ENCODE data around the gene SALL2.

The SALL2 gene

DNA sequence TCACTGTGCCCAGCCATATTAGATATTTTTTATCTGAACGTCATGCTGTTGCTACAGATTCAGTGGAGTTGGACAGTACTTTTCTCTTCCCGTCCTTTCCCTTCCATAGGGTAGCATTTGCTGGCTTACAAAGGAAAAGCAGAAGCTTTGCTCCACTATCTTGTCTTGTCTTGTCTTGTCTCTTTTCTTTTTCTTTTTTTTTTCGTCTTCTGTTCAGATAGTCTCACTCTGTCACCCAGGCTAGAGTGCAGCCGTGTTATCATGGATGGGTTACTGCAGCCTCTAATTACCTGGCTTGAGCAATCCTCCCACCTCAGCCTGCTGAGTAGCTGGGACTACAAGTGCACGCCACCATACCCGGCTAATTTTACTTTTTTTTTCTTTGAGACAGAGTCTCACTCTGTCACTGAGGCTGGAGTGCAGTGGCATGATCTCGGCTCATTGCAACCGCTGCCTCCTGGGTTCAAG lies 32.6 kb upstream of the SALL2 start:
- Histone ChIP-seq H3K9me3 (ENCODE audit: insufficient read depth, low read length) (no peaks in the 10 kb centered on the region), H3K36me3 (ENCODE audit: low read length) (no peaks in the 10 kb centered on the region), H3K27ac (ENCODE audit: low read depth, low read length) (no peak overlapping the region), H3K9ac (ENCODE audit: low read length) (no peak overlapping the region), H2AFZ (ENCODE audit: low read depth, low read length, severe bottlenecking) (no peak overlapping the region), H3K9me2 (replicated peaks; ENCODE audit: insufficient read depth, low read length) (no peaks in the 10 kb centered on the region), H4K20me1 (ENCODE audit: low read depth, low read length) (no peaks in the 10 kb centered on the region), H3K4me3 (ENCODE audit: insufficient read depth, low read length, poor library complexity, severe bottlenecking) (no peak overlapping the region), H3F3A (ENCODE audit: insufficient read depth) (no peaks in the 10 kb centered on the region), H3K79me2 (ENCODE audit: insufficient read depth, low read length) (no peaks in the 10 kb centered on the region), H3K4me2 (ENCODE audit: low read depth, low read length, poor library complexity, severe bottlenecking) (no peak overlapping the region), H3K27me3 (ENCODE audit: low read length) (no peaks in the 10 kb centered on the region)
- TF ChIP-seq EZH2phosphoT487 (conservative IDR thresholded peaks at IDR 0.05; ENCODE audit: low read length): no peak
- TF ChIP-seq, protein P1, sequence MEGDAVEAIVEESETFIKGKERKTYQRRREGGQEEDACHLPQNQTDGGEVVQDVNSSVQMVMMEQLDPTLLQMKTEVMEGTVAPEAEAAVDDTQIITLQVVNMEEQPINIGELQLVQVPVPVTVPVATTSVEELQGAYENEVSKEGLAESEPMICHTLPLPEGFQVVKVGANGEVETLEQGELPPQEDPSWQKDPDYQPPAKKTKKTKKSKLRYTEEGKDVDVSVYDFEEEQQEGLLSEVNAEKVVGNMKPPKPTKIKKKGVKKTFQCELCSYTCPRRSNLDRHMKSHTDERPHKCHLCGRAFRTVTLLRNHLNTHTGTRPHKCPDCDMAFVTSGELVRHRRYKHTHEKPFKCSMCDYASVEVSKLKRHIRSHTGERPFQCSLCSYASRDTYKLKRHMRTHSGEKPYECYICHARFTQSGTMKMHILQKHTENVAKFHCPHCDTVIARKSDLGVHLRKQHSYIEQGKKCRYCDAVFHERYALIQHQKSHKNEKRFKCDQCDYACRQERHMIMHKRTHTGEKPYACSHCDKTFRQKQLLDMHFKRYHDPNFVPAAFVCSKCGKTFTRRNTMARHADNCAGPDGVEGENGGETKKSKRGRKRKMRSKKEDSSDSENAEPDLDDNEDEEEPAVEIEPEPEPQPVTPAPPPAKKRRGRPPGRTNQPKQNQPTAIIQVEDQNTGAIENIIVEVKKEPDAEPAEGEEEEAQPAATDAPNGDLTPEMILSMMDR (IDR thresholded peaks at IDR 0.05; ENCODE audit: insufficient read depth, low read length, poor library complexity, severe bottlenecking): no peak

DNA sequence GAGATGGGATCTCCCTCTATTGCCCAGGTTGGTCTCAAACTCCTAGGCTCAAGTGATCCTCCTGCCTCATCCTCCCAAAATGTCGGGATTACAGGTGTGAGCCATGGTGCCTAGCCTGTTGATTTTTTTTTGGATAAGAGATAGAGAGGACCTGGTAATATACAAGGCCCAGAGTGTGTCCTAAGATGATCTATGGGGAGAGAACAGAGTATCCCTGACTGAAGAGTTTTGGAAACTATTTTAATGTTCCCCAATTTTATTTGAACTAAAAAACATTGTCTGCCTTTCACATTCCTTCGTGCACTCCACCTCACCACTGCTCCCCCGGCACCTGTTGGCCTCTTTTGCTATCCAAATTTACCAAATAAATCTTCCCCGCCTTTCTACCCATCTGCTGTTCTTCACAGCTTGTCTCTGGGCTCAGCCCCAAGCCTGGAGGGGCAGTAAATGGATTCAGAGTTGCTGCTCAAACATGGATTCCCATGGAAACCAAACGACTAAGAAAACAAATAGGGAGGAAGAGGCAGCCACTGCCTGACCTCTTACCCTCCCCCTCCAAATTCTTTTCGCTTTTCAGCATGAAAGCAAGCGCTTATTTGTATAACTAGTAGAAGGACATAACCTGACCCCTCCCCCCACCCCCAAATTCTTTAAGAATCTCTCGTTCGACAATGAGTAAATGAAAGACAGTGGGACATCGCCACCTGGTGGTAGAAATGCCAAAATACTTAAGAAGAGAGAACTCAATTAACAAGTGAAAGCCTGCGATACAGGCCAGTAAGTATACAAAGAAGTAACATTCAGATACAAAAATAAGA lies 31.1 kb upstream of the SALL2 start:
- no peaks in the 10 kb centered on the region for H3K9me2 ChIP-seq (replicated peaks; ENCODE audit: insufficient read depth, low read length)
- no peak overlapping the region for H3K4me3 ChIP-seq (ENCODE audit: insufficient read depth, low read length, poor library complexity, severe bottlenecking)
- H3K79me2 ChIP-seq (ENCODE audit: insufficient read depth, low read length): no peaks in the 10 kb centered on the region
- no peak overlapping the region for H3K27ac ChIP-seq (ENCODE audit: low read depth, low read length)
- no peaks in the 10 kb centered on the region for H3K9me3 ChIP-seq (ENCODE audit: insufficient read depth, low read length)
- H3F3A ChIP-seq (ENCODE audit: insufficient read depth): no peaks in the 10 kb centered on the region
- no peak overlapping the region for H3K9ac ChIP-seq (ENCODE audit: low read length)
- peak overlapping the region; percentile 81 for H2AFZ ChIP-seq (ENCODE audit: low read depth, low read length, severe bottlenecking)
- no peaks in the 10 kb centered on the region for H3K27me3 ChIP-seq (ENCODE audit: low read length)
- no peaks in the 10 kb centered on the region for H3K36me3 ChIP-seq (ENCODE audit: low read length)
- TF ChIP-seq EZH2phosphoT487 (conservative IDR thresholded peaks at IDR 0.05; ENCODE audit: low read length): no peak
- TF ChIP-seq, protein P1 (IDR thresholded peaks at IDR 0.05; ENCODE audit: insufficient read depth, low read length, poor library complexity, severe bottlenecking): peak; percentile 79
- peak overlapping the region; percentile 33 for H3K4me2 ChIP-seq (ENCODE audit: low read depth, low read length, poor library complexity, severe bottlenecking)
- no peaks in the 10 kb centered on the region for H4K20me1 ChIP-seq (ENCODE audit: low read depth, low read length)

DNA sequence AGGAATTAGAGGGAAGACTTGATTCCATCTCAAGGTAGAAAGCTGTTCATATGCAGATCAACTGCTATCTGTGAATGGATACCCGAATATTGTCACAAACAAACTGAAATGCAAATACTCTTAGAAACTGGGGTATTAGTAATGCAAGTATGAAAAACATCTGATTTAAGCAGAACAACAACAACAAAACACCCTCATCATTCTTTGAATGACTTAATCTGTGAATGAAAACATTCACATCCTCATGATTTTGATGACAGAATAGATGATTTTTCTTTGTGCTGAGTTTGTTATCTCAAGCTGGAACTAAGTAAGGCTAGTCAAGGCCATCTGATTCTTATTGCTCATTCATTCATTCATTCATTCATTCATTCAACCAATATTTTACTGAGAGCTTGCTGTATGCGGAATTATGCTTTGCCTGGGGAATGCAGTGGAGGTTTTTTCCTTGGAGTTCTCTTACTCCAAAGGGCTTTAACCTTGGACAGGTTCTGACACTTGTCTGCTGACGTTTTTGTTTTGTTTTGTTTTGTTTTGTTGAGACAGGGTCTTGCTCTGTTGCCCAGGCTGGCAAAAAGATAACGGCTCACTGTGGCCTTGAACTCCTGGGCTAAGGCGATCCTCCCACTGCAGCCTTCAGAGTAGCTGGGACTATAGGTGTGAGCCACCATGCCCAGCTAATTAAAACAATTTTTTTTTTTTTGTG lies 30.4 kb upstream of the SALL2 start:
- TF ChIP-seq, protein P1 (IDR thresholded peaks at IDR 0.05; ENCODE audit: insufficient read depth, low read length, poor library complexity, severe bottlenecking): no peak
- no peak for TF ChIP-seq EZH2phosphoT487 (conservative IDR thresholded peaks at IDR 0.05; ENCODE audit: low read length)
- Histone ChIP-seq H3K4me2 (ENCODE audit: low read depth, low read length, poor library complexity, severe bottlenecking) (no peak overlapping the region), H3K9me3 (ENCODE audit: insufficient read depth, low read length) (no peaks in the 10 kb centered on the region), H3K9ac (ENCODE audit: low read length) (no peak overlapping the region), H4K20me1 (ENCODE audit: low read depth, low read length) (no peaks in the 10 kb centered on the region), H3K27ac (ENCODE audit: low read depth, low read length) (no peak overlapping the region), H3K4me3 (ENCODE audit: insufficient read depth, low read length, poor library complexity, severe bottlenecking) (no peak overlapping the region), H3K36me3 (ENCODE audit: low read length) (no peaks in the 10 kb centered on the region), H3K27me3 (ENCODE audit: low read length) (no peaks in the 10 kb centered on the region), H3F3A (ENCODE audit: insufficient read depth) (no peaks in the 10 kb centered on the region), H2AFZ (ENCODE audit: low read depth, low read length, severe bottlenecking) (no peak overlapping the region), H3K9me2 (replicated peaks; ENCODE audit: insufficient read depth, low read length) (no peaks in the 10 kb centered on the region), H3K79me2 (ENCODE audit: insufficient read depth, low read length) (no peaks in the 10 kb centered on the region)

All from SU-DHL-6 (cell line).